ENCODE measurements around the gene SH3GL3.

Gene SH3GL3

DNA sequence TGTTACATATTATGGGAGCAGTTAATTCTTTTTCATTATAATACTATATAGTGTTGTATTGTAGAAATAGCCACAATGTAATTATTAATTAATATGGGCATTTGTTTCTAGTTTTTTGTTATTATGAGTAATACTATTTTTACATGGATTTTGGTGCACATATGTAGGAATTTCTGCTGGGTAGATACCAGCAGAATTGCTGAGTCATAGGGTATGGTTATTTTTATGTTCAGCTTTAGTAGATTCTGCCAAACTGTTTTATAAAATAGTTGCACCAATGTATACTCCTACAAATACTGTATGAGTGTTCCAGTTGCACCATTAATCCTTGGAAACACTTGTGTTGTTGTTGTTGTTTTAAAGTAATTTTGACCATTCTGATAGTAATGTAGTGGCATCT lies 91.5 kb downstream of the SH3GL3 start:
- H3K4me3 ChIP-seq (ENCODE audit: low read depth, low read length): no peak overlapping the region
- TF ChIP-seq, protein P1, sequence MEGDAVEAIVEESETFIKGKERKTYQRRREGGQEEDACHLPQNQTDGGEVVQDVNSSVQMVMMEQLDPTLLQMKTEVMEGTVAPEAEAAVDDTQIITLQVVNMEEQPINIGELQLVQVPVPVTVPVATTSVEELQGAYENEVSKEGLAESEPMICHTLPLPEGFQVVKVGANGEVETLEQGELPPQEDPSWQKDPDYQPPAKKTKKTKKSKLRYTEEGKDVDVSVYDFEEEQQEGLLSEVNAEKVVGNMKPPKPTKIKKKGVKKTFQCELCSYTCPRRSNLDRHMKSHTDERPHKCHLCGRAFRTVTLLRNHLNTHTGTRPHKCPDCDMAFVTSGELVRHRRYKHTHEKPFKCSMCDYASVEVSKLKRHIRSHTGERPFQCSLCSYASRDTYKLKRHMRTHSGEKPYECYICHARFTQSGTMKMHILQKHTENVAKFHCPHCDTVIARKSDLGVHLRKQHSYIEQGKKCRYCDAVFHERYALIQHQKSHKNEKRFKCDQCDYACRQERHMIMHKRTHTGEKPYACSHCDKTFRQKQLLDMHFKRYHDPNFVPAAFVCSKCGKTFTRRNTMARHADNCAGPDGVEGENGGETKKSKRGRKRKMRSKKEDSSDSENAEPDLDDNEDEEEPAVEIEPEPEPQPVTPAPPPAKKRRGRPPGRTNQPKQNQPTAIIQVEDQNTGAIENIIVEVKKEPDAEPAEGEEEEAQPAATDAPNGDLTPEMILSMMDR (IDR thresholded peaks at IDR 0.05; ENCODE audit: low read depth, low read length): no peak

DNA sequence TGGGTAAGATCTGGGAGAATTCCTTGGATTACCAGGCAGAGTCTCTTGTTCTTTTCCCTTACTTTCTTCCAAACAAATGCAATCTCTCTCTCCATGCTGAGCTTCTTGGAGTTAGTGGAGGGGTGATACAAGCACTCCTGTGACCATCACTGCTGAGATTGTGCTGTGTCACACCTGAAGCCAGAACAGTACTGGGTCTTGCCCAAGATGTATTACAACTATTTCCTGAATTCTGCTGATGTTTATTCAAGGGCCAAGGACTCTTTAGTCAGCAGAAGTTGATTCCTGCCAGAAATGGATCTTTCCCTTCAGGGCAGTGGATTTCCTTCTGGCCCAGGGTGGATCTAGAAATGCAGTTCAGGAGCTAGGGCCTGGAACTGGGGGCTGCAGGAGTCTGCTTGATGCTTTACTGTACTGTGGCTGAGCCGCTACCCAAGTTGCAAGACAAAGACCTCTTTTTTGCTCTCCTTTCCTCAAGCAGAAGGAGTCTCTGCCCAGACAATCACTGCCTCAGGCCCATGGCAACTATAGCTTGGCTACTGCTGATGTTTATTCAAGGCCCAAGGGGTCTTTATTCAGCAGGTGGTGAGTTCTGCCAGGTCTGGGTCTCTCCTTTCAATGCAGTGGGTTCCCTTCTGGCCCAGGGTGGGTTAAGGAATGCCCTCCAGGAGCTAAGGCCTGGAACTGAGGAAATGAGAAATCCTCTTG lies 98.8 kb downstream of the SH3GL3 start:
- Histone ChIP-seq H3K27me3 (peaks cover 2% of the 10 kb centered on the region; the same call in 1 of the 2 replicates), H3K4me1 (no peaks in the 10 kb centered on the region), H3K36me3 (no peaks in the 10 kb centered on the region), H3K4me3 (ENCODE audit: low read depth, low read length) (no peak overlapping the region), H3K9me3 (no peaks in the 10 kb centered on the region; the same call in 1 of the 2 replicates)
- TF ChIP-seq, protein P1 (IDR thresholded peaks at IDR 0.05; ENCODE audit: low read depth, low read length): no peak
- DNase-seq: no peak

More for the DNA sequence above, 91.5 kb downstream of the SH3GL3 start:
- H3K9me3 ChIP-seq: no peaks in the 10 kb centered on the region; the same call in 1 of the 2 replicates
- H3K27me3 ChIP-seq: no peaks in the 10 kb centered on the region
- no peaks in the 10 kb centered on the region for H3K36me3 ChIP-seq
- no peak for DNase-seq
- no peaks in the 10 kb centered on the region for H3K4me1 ChIP-seq

DNA sequence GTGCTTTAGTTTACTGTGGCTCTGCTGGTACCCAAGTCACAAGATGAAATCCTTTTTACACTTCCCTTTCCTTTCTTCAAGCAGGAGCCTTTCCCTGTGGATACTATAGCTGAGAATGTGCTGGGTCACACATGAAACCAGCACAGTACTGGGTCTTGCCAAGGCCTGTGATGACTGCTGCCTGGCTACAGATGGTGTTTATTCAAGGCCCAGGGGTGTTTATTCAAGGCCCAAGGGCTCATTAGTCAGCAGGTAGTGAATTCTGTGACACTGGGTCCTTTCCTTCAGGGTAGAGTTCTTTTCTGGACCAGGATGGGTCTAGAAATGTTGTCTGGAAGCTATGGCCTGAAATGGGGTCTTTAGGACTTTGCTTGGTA lies 99.4 kb downstream of the SH3GL3 start:
- TF ChIP-seq, protein P1 (IDR thresholded peaks at IDR 0.05; ENCODE audit: low read depth, low read length): no peak

DNA sequence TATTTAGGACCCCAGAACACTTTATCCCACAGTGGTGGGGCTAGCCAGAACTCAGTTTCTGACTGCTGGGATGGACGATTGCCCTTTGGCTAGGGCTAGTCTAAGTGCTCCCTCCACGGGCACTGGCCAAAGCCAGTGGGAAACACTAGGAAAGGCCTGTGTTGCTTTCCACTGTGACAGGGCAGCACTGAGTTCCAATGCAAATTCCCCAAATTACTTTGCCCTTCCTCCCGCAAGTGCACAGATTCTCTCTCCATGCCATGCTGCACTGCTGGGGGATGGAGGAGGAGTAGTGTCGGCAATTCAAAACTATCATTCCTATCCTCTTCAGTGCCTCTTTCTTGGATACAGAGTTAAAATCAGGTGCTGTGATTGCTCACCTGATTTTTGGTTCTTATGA lies 100.0 kb downstream of the SH3GL3 start:
- Histone ChIP-seq H3K9me3 (no peaks in the 10 kb centered on the region; the same call in 1 of the 2 replicates), H3K36me3 (no peaks in the 10 kb centered on the region), H3K4me3 (ENCODE audit: low read depth, low read length) (no peak overlapping the region), H3K4me1 (no peaks in the 10 kb centered on the region), H3K27me3 (peaks cover 2% of the 10 kb centered on the region; the same call in 1 of the 2 replicates)
- TF ChIP-seq, protein P1 (IDR thresholded peaks at IDR 0.05; ENCODE audit: low read depth, low read length): no peak
- no peak for DNase-seq

More for the DNA sequence above, 99.4 kb downstream of the SH3GL3 start:
- Histone ChIP-seq H3K4me1 (no peaks in the 10 kb centered on the region), H3K36me3 (no peaks in the 10 kb centered on the region), H3K9me3 (no peaks in the 10 kb centered on the region; the same call in 1 of the 2 replicates), H3K4me3 (ENCODE audit: low read depth, low read length) (no peak overlapping the region), H3K27me3 (peaks cover 2% of the 10 kb centered on the region; the same call in 1 of the 2 replicates)
- no peak for DNase-seq

DNA sequence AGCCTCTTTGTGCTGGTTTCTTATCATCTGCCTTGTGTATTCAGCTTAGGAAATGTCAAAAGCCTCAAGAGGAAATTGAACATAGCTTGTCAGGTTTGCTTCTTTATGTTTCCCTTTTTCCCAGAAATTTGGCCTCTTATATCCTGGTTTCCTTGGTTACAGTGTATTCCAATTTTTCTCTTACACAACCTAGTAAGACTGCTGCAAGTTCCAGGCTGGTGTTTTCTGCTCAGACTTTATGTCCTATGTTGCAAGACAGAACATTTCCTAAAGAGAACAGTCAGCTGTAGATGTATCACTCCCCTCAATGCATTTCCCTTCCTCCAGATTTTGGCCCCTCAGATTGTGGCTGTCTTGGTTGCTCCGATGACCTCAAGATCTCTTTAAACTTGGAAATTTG lies 102.5 kb downstream of the SH3GL3 start:
- no peak for DNase-seq
- TF ChIP-seq, protein P1 (IDR thresholded peaks at IDR 0.05; ENCODE audit: low read depth, low read length): no peak

DNA sequence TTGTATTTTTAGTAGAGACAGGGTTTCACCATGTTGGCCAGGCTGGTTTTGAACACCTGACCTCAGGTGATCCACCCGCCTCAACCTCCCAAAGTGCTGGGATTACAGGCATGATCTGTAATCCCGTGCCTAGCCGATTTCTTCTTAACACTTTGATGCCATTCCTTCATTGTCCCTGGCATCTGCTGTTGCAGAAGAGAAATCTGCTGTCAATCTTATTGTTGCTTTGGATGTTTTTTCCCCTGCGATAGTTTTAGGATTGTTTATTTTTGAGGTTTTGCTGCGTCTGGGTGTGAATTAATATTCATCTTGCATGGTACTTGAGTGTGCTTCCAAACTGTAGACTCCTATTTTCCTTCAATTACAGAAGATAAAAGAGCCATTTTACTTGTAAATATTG lies 107.4 kb downstream of the SH3GL3 start:
- H3K36me3 ChIP-seq: no peaks in the 10 kb centered on the region
- TF ChIP-seq, protein P1 (IDR thresholded peaks at IDR 0.05; ENCODE audit: low read depth, low read length): no peak
- no peak for DNase-seq

More for the DNA sequence above, 102.5 kb downstream of the SH3GL3 start:
- Histone ChIP-seq H3K27me3 (peaks cover 2% of the 10 kb centered on the region; the same call in 1 of the 2 replicates), H3K4me3 (ENCODE audit: low read depth, low read length) (no peak overlapping the region), H3K4me1 (no peaks in the 10 kb centered on the region), H3K36me3 (no peaks in the 10 kb centered on the region), H3K9me3 (no peaks in the 10 kb centered on the region)

More for the DNA sequence above, 107.4 kb downstream of the SH3GL3 start:
- H3K4me3 ChIP-seq (ENCODE audit: low read depth, low read length): no peak overlapping the region
- H3K9me3 ChIP-seq: no peaks in the 10 kb centered on the region
- H3K27me3 ChIP-seq: peaks cover 2% of the 10 kb centered on the region; the same call in 1 of the 2 replicates
- H3K4me1 ChIP-seq: no peaks in the 10 kb centered on the region
